K562 treated with DMSO at 1 percent for 4 hours (cell line): ENCODE results near the gene BTNL8. TPM values are rescaled to one million over a fixed set of nuclear protein-coding genes. Genes with fewer than 3 reads are reported as not detected.

ENCODE experiments used
- total RNA-seq: library from RNA; unstranded; fragments of 300-600 nt; gene quantifications from 2 replicates; pipeline ENCODE4 v1.2.3, GENCODE V29; 2022; ENCODE audit not compliant: insufficient read depth

Gene BTNL8
- not detected in 2 replicates for total RNA-seq

GRCh38 chr5:180898621-180899246 is at the start of gene BTNL8:
TSS of gene BTNL8 (plus strand) at chr5:180899159. CDS start at chr5:180899311, 152 bp downstream.

GRCh38 chr5:180860887-180861822 is 37.8 kb upstream of the BTNL8 start, which contains the start of gene ZFP62:
TSS of gene ZFP62 (minus strand) at chr5:180861276. CDS start at chr5:180861219, 57 bp downstream.

GRCh38 chr5:180988592-180988991 is 89.6 kb downstream of the BTNL8 start, which contains the start of gene BTNL3:
TSS of gene BTNL3 (plus strand) at chr5:180988846. CDS start at chr5:180989029, 183 bp downstream.

Other genes with a start within 250 kb of the BTNL8 start
- gene FLT4, start 249.6 kb upstream of the BTNL8 start, total RNA-seq: 0.62 and 1.2 TPM in 2 replicates
- gene OR2Y1, start 159.1 kb upstream of the BTNL8 start, total RNA-seq: not detected in 2 replicates
- gene MGAT1, start 96.4 kb upstream of the BTNL8 start, total RNA-seq: 111 and 122 TPM in 2 replicates
- 6.6 and 10.2 TPM in 2 replicates for gene ZFP62, start 37.9 kb upstream of the BTNL8 start, total RNA-seq
- gene BTNL3, start 89.7 kb downstream of the BTNL8 start, total RNA-seq: not detected in 2 replicates
- gene BTNL9, start 141.1 kb downstream of the BTNL8 start, total RNA-seq: 20.1 and 25.1 TPM in 2 replicates
- not detected in 2 replicates for gene OR2V1, start 232.0 kb downstream of the BTNL8 start, total RNA-seq
- not detected in 2 replicates for gene OR2V2, start 248.4 kb downstream of the BTNL8 start, total RNA-seq